GM21723 (cell line): Measurements from ENCODE around the gene ADGRF1.

Experiments
- ATAC-seq: cut with Tn5 transposase; IDR thresholded peaks from one replicate; pipeline ENCODE4 v1.9.1; 2021; ENCODE audit warnings: mild to moderate bottlenecking, moderate library complexity; ENCODE audit not compliant: unreplicated experiment

ADGRF1 gene

DNA sequence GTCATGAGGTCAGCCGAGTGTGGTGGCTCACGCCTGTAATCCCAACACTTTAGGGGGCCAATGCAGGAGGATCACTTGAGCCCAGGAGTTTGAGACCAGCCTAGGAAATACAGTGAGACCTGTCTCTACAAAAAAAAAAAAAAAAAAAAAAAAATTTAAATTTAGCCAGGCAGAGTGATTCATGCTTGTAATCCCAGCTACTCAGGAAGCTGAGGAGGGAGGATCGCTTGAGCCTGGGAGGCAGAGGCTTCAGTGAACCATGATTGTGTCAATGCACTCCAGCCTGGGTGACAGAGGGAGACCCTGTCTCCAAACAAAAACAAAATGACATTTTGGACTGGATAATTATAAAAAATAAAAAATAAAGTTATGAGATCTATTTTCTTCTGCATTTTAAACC, 56.2 kb downstream of the ADGRF1 start:
- no peak for ATAC-seq

DNA sequence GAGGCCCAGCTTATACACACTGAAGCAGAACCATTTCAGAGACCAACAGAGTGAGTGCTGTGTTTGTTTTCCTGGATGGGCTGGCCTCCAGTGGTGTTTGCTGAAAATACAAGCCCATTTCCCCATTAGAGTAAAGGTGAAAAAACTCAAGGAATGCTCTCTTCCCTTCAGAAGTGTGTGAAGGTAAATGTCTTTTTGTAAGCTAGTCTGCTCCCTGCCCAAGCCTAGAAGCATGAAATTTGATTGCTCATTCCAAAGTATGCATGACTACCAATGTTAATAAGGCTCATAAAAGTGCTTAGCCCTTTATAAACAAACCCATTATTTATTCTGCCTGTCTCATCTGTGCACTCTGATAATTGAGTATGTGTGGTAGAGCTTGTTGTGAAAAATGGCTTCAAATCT, 59.1 kb downstream of the ADGRF1 start:
- no peak for ATAC-seq

DNA sequence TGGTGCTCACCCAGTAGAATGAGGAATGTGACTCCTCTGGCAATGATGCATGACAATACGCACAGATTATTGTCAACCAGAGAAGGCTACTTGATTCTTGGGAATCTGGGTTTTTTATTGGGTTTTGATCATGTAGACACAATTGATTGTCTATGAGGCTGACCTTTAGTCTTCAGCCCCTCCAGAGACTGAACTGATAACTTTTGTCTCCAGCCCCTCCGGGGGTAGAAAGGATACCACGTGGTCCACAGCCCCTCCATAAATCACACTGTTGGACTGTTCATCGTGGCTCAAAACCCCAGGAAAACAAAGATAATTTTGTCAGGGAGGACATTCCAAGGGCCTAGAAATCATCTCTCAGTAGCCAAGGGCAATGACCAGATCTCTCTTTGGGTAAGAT, 62.9 kb downstream of the ADGRF1 start:
- ATAC-seq: no peak

DNA sequence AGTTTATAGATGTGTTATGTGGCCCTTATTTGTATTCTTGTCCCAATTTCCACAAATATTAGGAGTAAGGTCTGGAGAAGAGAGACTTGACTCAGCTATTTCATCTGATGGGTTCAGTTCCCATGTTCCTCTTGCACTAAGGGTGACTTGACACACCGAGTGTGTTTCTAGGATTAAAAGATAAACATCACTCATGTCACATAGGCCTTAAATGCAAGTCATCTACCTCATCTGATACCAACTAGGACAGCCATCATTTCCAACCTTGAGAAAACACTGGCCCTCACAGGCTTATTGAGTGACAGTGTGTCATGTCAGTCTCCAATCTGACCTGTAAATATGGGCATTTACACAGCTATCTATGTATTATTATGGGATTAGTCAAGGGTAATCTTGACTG, 67.3 kb downstream of the ADGRF1 start:
- ATAC-seq: no peak

DNA sequence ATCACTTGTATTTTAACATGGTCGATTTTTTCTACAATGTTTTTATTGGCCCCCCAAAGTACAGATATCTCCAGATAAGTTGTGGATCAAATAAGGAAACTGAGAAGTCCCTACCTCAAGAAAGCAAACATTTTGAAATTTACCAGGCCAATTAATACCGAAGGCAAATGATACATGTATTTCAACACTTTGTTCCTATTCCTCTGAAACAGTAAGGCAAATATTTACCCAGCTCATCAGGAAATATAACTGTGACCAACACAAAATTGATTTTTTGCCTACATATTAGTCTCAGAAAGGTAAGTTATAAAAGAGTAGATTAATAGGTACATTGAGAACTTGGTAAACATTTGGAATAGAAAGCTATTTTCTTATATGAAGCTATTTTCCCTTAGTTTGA, 69.1 kb downstream of the ADGRF1 start:
- no peak for ATAC-seq

DNA sequence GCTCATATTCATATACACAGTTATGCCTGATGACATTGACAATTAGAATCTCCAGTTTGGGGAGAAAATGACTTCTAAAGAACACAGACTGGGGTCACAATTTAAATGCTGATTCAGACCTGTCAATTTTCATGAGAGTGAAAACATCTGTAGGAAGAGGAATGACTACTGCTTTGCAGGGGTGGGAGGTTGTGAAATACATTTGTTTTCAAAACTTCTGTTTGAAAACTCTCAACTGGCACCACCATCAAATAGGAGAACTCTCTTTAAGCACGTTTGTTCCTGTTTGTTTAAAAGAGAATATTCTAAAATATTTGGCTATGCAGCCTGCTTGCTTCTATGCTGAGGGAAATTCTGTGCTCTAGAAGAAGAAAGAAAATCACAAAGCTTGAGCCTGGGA, 69.6 kb downstream of the ADGRF1 start:
- ATAC-seq: no peak

DNA sequence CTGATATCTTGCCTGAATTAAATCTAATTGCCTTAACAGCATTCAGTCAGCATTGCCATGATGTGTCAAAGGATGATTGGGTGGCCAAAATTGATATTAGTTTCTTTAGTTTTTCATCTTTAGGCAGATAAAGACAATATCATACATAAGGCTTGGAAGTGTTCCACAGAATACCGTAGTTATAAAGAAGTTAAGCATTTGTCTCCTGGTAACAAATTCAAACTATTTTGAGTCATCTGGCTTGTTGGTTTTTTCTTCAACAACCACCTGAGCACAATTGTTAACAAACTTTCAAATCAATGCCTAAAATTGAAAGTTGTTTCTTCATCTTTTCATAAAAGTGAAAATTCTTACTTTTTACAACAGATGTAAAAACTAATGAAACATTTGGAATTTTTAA, 72.9 kb downstream of the ADGRF1 start:
- ATAC-seq: no peak

DNA sequence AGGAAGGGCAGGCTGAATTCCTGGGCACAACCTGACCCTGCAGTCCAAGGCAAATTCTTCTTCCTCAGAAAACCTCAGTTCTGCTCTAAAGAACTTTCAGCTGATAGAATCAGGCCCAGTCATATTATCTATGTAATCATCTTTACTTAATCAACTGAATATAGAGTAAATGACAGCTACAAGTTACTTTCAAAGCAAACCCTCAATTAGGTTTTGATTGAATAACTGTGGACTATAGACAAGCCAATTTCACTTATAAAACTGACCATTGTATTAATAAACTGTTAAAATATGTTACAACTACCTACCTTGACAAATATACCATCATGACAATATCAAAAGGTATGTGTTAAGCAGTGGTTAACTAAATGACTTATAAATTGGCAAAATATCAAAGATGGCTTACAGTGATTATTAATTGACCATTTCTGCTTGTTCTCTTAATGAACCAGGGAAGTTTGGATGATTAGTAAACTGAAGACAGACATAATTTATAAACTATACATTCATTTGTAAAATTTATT, 74.2 kb downstream of the ADGRF1 start:
- ATAC-seq: no peak

DNA sequence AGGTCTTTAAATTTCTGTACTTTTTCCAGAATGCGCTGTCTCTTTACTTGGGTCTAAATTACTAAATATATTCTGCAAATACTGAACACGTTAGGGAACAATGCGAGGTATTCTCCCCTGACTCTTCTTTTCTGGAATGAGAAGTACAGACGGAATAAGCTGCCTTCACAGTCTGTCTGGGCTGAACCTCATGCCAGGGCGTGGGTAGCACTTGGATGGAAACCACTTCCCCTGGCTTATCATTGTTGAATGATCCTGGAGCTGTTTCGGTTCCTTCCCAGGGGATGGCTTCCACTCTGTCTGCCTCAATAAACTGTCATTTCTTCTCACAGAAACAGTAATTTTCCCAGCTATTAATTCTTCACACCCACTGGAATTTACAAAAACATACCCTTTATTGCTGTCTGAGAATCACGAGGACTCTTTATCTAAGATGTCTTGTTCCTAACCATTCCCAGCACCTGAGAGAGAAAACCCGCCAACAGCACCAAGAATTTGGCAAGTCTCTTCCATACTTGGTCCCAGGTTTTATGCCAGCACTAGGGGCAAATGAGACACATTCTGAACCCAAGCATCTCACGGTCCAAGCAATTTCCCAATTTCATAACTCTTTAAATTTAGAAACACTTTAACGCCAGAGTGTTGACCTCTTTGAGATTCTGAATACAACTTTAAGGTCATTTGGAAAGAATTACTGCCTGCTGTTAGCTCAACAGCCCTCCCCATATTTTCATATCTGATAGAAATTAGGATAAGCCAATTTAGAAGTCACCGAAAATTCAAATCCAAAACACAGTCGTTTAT, 77.2 kb downstream of the ADGRF1 start:
- no peak for ATAC-seq

DNA sequence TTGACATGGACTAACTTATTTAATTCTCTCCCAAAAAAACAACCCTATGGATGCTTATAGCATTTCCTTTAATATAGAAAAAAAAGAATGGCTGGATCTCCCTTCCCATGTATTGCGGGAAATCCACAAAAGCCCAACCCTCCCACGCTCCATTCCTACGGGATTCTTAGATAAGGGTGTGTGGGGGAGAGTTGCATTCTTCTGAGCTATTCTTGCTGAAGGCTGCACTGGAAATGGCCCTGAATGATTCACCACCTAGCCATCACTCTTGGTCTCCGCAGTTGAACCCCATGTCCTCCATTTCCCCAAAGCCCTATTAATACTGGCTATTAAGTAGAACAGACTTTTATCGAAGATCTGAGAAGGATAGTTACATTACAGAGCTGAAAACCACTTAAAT, 78.5 kb downstream of the ADGRF1 start:
- ATAC-seq: no peak

DNA sequence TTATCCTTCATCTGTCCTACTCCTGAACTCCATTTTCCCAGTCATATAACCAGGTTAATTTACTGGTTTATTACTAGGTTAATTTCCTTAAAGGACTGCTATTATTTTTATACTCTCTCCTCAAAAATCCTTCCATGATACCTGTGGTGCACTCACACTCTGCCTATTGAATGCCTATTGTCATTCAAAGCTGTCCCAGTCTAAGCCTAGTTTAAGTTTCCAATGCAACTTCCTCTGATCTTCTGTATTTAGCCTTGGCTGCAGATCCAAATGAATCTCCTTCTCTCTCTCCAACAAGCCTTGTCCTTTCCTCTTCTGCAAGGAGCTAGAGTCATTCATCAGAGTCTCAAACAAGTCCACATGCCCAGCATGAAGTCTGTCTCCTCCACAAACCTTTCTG, 79.1 kb downstream of the ADGRF1 start:
- no peak for ATAC-seq

DNA sequence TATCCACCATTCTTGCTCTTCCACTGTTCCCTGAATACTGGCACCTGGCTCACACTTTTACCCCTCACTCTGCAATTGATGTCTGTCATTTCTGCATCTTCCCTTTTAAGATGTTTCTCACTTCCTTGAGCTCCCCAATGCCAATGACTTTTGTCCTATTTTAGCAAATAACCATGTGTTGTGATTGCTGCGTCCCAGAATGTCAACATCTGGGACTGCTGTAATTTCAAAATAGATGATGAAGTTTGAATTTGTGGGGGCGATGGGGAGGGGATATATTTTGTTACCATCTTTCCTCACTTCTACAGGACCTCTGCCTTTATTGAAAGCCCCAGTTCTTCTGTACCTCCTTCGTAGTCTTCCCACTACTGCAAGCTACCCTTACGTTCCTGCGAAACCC, 80.4 kb downstream of the ADGRF1 start:
- ATAC-seq: no peak

DNA sequence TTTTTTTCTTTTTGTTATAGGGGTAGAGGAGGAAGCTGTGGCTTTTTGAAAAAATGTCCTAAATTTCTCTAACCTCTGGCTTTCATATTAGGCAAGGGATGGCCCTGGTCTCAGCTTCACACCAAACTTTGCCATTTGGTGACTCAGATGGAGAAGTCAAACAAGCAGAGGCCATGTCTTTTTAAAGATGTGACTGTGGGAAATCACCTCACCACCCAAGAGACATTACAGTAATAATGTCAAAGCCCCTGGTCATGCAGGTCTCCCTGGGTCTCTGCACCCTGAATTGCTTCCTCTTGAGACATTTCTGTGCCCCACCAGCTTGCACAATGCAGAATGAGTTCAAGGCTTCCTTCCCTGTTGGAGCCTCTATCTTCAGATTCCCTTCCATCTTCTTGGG, 80.9 kb downstream of the ADGRF1 start:
- no peak for ATAC-seq

DNA sequence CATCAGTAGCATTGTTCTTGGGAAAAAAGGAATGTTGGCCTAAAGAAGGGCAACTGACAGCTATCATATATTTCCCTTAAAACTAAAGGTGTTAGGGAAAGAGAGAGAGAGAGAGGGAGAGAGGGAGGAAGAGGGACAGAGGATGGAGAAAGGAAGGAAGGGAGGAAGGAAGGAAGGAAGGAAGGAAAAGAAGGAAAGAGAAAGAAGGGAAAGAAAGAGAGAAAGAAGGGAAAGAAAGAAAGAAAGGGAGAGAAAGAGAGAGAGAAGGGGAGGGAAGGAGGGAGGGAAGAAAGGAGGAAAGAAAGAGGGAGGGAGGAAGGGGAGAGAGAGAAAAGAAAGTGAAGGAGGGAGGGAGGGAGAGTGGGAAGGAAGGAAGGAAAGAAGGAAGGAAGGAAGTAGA, 82.7 kb downstream of the ADGRF1 start:
- no peak for ATAC-seq

DNA sequence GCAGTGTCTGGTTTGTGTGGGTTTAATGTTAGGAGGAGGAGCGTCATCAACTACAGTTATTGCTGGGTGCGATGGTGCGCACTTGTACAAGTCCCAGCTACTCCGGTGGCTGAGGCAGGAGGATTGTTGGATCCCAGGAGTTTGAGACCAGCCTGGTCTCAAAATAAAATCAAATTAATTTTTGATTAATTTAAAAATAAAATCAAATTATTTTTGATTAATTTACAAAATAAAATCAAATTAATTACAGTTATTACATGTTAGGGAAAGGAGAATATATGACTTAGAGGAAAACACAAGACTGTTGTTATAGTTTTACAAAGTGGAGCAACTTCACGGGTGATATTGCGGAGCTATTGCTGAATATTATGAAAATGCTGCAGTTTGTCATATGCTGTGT, 85.7 kb downstream of the ADGRF1 start:
- no peak for ATAC-seq

DNA sequence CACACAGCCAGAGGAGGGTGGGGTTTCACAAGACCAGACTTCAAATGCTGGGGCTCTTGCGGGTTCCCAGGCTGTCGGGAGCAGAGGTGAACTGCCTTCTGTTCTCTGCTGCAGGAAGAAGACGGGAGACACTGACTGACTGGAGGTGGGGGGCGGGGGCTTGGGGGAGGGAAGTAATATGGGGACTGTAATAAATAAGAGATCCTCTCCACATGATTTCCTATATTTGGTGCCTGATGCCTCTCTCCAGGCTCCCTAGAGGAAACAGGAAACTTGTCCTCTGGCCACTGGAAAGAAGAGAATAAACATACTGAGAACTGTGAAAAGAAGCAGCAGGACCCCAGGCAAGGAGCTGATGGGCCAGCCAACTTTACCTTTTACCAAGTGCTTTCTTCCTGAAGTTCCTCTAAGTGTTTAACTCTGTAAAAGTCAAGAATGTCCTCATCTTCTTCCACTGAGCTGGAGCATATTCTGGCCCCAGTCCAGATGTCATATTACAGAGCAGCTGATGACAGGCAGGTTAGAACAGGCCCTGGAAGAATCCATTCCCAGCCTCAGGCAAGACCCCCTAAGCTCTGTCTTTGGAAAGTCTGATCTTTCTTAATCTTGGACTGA, 87.2 kb downstream of the ADGRF1 start:
- ATAC-seq: no peak

DNA sequence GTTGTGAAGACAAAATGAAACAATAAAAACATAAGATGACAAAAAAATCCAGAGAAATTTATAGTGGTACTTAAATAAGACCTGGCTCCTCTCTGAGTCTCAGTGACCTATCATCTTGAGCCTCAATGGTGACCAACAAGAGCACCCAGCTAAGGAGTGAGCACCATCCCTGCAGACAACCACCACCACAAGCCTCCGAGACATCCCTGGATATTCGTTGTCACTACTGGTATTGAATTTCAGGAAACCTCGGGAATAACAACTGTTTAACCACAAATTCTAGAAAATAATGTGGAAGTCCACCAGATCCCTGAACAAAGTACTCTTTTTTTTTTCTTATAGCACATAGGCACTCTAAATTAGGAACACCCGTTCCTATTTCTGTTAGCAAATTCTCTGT, 88.2 kb downstream of the ADGRF1 start:
- no peak for ATAC-seq

DNA sequence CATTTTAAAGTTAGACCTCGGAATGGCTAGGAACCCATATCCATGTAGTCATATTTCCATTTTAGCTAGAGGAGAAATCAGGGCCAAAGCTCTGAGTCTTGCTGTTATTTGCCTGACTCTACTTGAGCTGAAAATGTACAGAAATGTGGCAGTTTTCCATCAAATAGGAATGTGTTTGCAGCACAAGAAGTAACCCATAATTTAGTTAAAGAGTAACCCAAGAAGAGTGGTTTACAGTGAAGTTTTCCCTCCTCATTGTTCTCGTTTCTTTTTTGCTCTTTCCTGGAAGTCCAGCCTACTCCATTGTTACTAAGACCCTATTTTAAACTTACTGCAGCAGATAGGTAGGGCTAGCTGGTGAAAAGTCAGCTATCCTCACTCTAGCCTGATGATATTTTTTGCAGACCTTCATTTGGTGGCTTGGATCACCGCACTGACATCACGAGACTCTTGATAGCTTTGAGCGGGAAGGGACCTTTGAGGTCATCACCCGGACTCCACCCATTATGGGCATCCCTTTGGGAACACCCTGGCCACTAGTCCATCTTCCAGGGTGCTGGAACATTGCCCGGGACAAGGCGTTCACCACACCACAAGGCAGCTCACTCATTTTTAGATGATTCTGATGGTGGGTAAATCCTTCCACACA, 92.4 kb downstream of the ADGRF1 start:
- no peak for ATAC-seq

DNA sequence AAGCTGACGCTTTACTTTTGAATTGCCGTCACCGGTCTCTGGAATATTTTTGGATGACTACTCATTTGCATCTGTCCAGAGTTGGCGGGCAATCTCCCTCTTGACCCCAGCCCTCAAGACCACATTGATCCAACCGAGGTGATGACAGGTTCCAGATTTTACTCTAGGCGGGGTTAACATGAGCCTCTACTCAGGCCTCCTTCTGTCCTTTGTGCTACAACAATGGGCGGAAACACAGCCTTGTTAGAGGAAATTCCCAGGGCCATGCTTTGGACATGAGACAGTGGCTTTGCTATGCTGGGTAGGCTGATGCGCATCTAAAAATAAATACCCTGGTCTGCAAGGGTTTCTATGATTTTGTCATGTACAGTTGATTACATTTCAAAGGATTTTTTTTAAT, 93.4 kb downstream of the ADGRF1 start:
- no peak for ATAC-seq
